Pulmonary artery endothelial cell (primary cell): ENCODE data around the gene ULK2. TPM values are rescaled to one million over a fixed set of nuclear protein-coding genes. Genes with fewer than 3 reads are reported as not detected.
A peak's percentile ranks its signal among the peaks of the same experiment; 100 is the strongest.
"Not testable (repeated sequence)": the region's sequence is repeated elsewhere in the genome, so short reads cannot be mapped to it uniquely, and the experiment has no call there.

Source experiments
- DNase-seq: peaks from one replicate; pipeline ENCODE4 v3.0.0-alpha.2; 2011; ENCODE audit warnings: low read depth, low spot score
- total RNA-seq: library from RNA; depleted of rRNA; stranded (reverse); fragments of >200 nt; gene quantifications from 2 replicates; pipeline ENCODE4 v1.2.3, GENCODE V29; 2014

The ULK2 gene
- total RNA-seq, result 12.8 and 23.1 TPM in 2 replicates

DNA sequence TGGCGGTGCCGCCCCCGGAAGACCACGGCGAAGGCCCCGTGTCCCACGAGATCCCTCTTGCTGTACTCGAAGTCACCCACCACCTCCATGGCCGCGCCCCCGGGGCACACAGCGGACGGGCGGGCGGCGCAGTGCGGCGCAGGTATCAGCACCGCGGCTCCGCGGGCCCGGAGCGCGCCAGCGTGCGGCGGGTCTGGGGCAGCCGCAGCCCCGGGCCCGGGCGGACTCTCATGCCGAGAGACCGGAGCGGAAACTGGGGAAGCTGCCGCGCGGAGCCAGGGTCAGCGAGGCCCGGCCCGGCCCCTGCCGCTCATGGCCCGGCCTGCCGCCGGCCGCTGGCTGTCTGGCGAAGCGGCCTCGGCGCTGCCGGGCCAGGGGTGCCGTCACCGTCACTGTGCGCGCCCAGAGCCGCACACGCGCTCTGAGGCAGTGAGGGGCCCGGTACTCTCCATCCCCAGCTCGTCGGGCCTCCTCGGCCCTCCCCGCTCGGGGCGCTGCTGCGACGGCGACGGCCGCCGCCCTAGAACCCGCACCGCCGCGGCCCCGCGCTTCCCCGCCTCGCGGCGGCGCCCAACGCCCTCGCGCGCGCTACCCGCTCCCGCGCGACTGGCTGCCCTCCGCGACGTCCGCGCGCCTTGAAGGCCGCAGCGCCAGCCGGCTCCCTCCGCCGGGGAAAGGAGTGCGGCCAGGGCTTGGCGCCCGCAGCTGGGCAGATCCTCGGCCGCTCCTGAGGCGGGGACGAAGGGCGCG, at the start of gene ULK2:
Gene ULK2 (minus strand): TSS at position 608 of the 750 bp plus-strand sequence. CDS start 519 bp downstream, at position 89.
- peak; percentile 36 for DNase-seq

DNA sequence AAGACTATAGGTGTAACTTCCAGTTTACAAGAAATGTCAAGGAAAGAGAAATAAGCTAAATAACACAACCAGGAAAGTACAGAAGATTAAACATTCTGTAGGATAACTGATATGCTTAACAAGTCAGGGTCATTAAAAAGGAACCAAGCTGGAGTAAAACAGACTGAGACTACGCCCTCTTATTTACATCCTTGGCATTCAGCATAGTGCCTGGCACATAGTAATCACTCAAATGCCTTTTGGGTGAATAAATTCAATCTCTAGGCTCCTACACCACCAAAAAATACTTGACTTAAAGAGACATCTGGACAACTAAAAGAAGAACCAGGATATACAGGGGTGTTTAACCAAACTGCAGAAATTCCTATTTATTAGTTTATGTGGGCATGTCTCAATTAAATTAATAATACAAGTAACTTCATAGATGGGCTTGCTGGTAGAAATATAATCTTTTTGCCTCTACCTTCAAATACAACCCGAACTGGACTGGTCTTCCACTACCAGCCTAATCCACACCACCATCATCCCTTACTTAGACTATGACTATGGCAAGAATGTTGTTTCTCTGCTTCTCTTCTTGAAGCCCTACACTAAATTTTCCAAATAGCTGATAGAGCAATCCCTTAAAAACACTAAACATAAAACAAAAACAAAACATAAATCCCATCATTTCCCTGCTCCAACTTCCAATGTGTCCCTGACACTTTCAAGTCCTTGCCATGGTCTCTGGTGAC, 47.7 kb upstream of the ULK2 start:
- DNase-seq, result no peak

DNA sequence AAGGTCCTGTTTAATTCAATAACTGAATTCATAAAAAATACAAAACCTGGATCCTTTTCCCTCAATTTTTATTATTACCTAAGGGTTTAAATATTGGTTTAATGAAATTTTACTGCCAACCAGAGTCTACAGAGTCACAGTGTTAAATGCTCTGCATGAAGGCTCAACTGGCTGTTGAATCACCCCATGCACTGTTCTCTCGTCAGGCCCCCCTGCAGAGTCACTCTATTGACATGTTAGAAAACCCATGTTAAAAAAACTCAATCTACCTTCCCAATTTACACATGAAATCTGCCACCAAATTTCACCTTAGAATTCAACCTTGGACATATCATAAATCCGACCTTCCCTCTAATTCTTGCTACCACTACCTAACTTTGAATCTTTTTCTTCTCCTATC, 43.3 kb upstream of the ULK2 start:
- no peak for DNase-seq

DNA sequence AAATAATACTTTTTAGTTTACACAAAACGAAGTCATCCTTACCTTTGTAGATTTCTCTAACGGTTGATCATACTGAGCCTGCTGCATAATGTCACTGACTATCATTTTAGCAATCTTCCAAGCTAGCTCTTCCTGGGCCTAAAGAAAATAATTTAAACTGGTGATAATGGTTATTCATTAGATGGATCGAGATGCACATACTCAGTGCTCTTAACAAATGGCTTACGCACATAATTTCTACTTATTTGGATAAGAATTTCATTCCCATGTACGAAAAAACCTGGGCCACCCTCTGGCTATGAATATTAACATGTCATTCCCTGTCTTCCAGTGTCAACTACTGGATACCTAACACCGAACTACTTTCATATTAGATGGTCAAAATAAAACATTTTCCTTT, 41.4 kb upstream of the ULK2 start:
- DNase-seq, result no peak

DNA sequence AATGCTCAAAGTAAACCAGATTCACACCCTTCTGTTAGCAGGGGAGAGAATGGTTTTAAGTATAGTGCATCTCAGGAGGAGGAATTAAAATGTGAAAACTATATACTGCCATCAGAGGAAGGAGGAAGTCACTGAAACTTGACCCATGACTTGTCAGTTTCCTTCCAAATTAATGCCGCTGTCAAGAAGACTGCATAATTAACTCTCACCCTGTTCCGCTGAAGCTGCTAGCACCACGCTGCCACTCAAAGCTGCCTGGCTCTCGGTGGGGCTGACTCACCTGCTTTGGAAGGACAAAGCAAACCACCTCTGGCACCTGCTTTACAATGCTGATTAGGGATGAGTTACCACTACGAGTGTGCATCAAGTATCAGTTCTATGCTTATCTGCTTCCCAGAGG, 37.8 kb upstream of the ULK2 start:
- DNase-seq, result no peak

DNA sequence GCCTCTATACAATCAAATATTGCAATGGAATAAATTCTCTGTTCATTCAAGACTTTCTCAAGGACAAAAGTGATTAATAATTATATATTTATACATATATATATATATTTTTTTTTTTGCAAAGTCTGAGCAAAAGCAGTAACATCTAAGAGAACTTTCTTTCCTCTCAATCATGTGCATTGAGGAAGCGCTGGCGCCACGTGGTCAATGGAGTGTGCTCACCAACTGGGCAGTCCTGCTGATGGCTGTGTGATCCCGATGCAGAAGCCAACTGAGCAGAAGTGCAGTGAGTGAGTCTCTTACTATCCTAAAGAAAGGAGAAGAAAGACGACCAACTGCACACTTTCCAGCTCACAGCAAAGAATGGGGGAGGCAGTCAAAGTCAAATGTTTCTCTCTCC, 37.2 kb upstream of the ULK2 start:
- no peak for DNase-seq

DNA sequence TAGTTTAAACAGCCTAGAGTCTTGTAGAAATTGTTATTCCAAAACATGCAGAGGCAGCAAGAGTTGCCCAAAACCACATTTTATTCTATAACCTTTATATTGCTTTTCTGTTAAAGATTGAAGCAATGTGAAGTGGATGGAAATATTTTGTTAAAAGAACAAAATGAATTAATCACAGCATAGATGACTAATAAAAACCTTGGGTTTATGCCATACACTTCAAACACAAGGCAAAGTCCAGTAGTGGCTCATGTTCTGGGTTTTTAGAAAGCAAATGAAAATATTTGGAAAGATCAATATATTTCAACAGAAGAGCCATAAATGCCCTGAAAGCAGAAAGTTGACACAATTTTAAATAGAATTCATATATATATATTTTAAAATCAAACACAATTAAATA, 36.7 kb upstream of the ULK2 start:
- DNase-seq, result no peak

DNA sequence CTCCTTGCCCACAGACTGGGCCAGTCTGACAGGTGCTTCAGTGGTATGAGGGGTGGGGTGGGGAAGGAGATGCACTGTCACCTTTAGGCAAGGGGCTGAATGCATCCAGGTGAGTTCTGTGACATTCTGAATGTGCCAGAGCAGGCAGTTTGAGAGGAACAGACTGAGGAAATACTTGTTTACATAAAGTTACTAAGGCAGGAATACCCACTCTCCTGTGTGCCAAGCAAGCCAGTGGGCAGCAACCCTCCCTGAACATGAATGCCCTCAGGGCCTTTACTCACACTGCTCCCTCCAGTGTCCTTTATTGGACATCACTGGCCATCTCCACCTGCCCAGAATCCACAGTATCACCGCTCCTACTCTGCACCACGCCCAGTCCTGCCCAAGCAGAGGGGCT, 33.1 kb upstream of the ULK2 start:
- no peak for DNase-seq

DNA sequence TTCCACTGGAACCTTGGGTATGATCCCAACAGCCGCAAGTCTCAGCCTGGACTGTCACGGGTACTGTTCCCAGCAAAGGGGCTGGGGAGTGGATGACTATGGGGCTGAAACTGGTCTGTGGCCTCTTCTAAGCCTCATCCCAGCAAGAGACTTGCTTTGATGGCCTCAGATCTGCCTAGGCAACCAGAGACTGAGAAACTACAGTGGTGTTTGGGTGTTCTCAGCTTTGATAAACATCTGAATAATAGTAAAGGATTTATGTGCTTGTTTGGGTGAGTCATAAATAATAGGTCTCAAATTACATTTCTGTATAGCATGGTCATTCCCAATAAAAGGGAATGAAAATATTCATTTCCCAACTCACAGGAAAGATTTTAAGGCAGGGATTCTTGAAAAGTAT, 30.2 kb upstream of the ULK2 start:
- no peak for DNase-seq

DNA sequence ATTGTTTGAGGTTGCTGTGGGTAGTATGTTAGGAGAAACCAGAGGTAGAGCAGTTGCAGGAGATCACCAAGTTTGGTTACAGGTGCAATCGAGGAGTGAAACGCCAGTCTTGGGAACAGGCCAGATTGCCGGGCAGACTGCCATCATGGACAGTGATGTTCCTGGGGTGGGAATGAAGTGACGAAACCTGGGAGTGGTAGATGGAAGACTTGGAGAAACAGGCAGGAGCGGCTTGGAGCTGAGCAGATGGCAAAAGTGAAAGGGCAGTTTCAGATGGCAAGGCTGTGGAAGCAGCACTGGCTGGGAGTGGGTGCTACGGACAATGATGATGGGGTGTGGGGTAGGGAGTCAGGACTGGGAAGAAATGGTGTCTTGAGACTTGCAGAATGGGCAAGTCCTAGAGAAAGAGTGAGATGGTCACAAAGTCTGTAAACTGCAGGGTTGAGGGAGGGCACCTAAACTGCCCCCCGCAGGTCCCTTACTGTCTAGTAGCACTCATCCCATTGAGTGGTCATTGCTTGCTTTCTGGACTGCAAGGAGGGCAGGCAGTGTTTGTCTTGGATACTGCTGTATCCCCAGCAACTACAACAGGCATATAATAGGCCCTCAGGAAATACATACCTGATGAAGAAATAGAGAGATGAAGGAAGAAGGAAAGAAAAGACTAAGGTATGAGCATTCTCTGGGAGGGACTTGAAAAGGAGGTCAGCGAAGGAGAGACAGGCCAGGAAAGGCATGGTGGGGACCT, 29.5 kb upstream of the ULK2 start:
- DNase-seq, result no peak

DNA sequence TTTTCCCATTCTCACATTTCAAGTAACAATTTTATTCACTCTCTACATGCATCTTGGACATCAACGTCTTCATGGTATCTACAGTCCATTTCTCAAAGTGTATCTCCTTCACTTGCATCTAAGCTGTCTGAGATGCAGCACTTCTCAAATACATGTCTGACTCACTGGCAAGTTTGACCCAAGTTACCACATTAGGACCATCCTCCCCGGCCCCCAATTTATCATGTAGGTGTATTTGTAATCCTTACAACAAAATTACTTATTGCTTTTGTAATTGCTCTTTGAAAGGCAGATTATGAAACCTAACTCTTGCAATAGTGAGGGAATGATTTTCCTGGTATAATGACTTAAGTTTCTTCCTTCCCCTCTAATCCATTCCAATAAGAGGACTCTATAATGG, 28.9 kb upstream of the ULK2 start:
- no peak for DNase-seq

DNA sequence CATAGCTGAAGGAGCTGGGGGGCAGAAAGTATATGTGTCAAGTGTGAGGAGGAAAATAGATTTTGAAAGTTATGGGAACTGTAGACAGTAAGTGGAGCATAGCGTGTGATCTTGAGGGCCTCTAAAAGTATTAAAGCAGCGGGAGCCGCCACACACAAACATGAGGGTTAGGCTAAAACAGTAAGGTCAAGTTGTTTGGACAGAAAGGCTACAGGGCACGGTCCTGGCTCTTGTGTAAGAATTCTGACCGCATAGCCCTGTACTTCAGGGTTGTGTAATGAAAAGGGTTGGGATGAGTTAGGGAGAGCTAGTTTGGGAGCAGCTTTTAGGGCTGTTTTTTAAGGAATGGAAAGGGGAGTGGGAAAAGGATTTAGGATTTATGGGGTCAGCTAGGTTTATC, 22.8 kb upstream of the ULK2 start:
- DNase-seq, result not testable (repeated sequence)

DNA sequence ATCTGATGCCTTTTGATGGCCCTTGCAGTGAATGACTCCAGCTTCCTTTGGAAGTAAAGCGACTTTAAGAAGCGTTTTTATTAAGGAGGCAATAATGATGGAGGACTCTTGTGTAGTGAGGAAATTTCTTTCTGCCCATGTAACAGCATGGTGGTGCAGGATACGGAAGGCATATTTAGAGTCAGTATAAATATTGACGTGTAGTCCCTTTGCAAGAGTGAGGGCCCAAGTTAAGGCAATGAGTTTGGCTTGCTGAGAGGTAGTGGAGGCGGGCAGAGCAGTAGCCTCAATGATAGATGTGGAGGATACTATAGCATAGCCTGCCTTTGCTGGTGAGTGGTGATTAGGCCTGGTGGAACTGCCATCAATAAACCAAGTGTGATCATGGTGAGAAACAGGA, 22.3 kb upstream of the ULK2 start:
- not testable (repeated sequence) for DNase-seq

DNA sequence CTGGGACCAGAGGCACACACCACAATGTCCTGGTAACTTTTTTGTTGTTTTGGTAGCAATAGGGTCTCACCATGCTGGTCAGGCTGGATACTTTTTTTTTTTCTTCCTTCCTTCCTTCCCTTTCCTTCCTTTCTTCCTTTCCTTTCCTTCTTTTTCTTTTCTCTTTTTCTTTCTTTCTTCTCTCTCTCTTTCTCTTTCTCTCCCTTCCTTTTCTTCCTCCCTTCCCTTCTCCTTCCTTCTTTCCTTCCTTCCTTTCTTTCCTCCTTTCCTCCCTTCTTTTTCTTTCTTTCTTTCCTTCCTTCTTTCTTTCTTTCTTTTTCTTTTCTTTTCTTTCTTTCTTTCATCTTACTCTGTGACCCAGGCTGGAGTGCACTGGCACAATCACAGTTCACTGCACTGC, 18.4 kb upstream of the ULK2 start:
- DNase-seq, result no peak

DNA sequence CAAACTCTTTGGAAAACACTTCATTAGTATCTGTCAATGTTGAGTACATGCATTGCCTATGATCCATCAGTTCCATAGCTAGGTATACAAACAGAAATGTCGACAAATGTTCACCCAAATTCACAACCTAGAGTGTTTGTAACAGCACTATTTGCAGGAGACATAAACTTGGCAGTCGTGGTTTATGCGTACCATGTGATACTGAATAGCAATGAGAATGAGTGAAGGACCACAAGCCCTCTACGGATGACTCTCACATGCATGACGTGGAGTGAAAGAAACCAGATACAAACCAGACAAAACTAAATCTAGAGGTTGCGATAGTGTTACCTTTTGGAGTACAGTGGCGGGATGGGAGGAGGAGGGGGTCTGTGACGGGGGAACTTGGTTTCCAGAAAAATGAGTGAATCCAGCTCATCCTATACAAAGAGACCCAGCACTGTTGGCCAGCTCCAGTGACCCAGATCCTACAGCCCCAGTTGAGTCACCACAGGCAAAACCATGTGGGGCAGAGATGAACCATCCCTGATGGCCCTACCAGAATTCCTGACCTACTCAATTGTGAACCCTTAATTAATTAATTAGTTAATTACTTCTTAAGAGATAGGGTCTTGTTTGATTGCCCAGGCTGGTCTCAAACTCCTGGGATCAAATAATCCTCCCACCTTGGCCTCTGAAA, 15.9 kb upstream of the ULK2 start:
- no peak for DNase-seq

DNA sequence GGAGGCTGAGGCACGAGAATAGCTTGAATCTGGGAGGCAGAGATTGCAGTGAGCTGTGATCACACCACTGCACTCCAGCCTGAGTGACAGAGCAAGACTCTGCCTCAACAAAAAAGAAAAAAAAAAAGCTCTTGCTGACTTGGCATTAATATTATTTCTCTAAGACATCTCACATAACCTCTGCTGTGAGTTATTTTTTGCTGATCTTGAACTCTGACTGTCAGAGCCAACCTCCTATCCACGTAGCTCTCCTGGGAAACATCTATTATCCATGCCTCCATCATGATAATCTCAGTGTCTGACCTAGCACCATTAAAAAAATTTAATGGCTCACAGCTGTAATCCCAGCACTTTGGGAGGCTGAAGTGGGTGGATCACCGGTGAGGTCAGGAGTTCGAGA, 12.7 kb upstream of the ULK2 start:
- DNase-seq, result no peak

DNA sequence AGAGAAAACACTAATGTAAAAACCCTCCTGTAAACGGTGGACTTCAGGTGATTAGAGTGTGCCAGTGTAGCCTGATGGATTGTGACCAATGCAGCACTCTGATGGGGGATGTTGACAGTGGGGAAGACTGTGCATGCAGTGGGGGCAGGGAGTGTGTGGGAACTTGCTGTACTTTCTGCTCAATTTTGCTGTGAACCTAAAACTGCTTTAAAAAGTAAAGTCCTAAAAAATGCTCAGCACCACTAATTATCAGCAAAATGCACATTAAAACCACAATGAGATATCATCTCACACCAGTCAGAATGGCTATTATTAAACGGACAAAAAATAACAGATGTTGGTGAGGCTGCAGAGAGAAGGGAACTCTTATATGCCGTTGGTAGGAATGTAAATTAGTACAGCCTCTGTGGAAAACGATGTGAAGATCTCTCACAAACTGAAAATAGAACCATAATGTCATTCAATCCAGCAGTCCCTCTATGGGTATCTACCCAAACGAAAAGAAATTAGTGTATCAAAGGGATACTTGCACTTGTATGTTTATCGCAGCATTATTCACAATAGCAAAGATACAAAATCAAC, 9.7 kb upstream of the ULK2 start:
- no peak for DNase-seq

DNA sequence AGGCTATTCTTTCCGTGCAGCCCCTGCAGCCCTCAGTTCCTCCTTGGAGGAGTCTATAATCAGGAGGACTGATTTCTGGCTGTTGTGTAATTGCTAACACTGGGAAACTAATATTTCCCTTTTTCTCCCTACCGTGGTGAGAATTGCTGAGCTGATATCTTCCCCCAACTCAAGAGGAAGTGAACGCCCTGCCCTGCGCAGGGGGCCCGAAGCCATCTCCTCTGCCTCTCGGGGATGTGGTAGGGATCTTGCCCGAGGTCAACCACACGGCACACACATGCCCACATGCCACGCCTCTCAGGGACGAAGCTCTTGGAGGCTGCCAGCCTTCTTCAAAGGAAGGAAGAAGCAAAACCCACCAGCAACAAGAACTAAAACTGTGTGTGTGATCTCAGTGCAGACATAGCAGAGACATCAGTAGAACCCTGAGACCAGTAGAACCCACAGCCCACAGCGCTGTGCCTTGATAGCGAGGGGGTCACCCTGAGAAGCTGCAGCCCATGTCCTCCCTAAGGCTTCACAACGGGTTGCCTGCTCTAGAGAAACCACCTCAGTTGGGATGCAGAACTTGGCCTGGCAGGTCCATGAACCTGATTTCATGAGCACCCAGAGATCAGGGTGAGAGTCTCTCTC, 8.9 kb upstream of the ULK2 start:
- no peak for DNase-seq

DNA sequence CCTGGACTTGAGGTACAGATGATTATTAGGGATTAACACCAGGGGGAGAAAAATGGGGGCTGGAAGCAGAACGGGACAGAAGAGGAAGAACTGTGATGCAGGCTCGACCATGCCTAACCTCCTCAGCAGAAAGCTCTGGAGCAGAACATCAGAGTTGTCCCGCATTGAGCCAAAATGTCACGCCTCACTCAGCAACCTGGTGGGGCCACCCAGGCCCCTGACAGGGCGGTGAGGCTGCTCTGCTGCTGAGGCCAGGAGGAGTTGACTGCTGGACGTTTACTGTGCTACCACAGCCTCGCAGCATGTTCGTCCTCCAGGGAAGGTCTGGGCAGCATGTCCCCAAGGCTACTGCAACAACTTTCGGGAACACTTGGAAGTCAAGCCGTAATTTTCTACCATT, 6.5 kb upstream of the ULK2 start:
- DNase-seq, result no peak

DNA sequence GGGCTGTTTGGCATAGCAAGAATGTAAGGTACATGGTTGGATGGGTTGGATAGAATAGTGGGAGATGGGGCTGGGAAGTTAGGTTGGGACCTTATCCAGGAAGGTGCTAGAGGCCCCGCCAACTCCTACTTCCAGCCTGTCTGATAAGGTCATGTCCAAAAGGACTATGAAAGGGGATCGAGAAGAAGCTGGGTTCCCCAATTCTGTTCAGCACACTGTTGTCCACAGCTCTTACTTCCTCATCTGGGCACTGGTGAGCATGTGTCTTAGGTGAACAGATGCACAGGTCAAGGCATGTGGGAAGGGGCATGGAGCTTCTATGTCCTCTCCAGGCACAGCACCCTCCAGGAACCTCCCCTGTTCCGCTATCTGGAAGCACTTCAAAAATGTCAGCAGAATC, 5.6 kb upstream of the ULK2 start:
- DNase-seq, result no peak

DNA sequence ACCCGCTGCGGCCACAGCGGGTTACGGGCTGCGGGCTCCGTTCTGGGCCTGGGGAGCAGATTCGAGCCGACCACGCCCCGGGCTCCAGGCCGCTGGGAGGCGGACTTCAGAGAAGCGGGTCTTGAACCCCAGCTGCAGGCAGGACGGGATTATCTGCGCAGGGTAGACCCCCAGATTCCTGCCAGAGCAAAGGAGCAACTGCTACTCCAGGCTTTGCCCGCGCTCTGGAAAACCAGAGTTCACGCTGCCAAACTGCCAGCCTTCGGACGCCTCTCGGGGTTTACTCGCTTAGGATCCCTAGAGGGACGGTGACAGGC, 301 bp upstream of the ULK2 start:
- DNase-seq, result no peak

DNA sequence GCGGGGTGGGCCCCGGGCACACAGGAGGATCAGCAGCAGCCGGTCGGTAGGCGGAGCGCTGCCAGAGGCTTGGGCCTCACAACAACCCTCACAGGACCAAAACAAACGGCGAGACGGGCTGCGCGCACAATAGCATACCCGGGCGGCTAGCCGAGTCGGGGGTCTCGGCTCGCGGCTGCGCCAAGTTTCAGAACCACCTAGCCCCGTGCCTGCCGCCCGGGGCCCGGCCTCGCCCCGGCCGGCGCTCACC, 732 bp downstream of the ULK2 start:
- DNase-seq, result no peak
